Measurements from ENCODE around the gene ZBTB42.

DNA sequence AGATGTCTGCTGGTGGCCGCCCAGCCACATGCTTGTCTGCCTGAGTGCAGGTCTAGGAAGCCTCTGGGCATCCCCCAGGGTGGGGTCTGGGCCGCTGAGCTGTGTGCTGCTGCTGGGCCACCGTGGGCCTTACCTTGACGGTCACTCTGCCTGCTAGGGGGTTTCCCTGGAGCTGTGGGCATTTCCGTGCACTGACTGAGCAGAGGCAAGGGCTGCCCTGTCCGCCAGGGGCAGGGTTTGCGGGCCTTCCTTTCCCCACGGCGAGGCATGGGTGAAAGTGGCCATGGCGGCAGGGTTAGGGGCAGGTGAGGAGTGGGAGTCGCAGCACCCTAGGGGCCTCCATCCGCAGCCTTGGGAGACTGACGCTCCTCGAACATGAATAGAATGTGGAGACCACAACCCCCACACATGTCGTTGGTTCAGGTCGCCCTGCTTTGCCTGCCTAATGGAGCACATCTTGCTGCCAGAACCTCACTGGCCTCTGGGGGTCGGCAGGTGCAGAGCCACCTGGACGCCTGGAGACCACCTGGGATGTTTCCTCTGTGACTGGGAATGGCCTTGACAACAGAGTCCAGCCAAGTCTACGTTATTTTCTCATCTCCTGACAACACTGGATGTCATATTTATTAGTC is 2.5 kb downstream of the ZBTB42 start:
- TF ChIP-seq, protein P1, sequence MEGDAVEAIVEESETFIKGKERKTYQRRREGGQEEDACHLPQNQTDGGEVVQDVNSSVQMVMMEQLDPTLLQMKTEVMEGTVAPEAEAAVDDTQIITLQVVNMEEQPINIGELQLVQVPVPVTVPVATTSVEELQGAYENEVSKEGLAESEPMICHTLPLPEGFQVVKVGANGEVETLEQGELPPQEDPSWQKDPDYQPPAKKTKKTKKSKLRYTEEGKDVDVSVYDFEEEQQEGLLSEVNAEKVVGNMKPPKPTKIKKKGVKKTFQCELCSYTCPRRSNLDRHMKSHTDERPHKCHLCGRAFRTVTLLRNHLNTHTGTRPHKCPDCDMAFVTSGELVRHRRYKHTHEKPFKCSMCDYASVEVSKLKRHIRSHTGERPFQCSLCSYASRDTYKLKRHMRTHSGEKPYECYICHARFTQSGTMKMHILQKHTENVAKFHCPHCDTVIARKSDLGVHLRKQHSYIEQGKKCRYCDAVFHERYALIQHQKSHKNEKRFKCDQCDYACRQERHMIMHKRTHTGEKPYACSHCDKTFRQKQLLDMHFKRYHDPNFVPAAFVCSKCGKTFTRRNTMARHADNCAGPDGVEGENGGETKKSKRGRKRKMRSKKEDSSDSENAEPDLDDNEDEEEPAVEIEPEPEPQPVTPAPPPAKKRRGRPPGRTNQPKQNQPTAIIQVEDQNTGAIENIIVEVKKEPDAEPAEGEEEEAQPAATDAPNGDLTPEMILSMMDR (IDR thresholded peaks at IDR 0.05) = no peak
- TF ChIP-seq EP300 (IDR thresholded peaks at IDR 0.05) = no peak

All from ovary (tissue), 3 donors.